Calu3 (cell line): ENCODE measurements around the gene IER5. TPM values are rescaled to one million over a fixed set of nuclear protein-coding genes. Genes with fewer than 3 reads are reported as not detected.

Source experiments
- BruUV-seq: library from RNA; stranded (reverse); fragments of 400-500 nt; replicated peaks from 2 replicates; lab custom pipeline; 2021; lab: Mats Ljungman, UMichigan
- CTCF ChIA-PET: fragments of 300-600 bp; sonication (Branson Sonifier 250); formaldehyde crosslinking; loops from one replicate; lab custom pipeline; 2022; ENCODE audit warnings: antibody characterized with exemption; lab: Charles Lee
- DNase-seq: peaks from one replicate; pipeline ENCODE4 v3.0.0; 2022
- H3K27ac Mint-ChIP-seq: one replicate; pipeline ENCODE4 v1.8.0; 2022; ENCODE audit warnings: mixed read lengths; ENCODE audit not compliant: unreplicated experiment
- H3K27me3 Mint-ChIP-seq: one replicate; pipeline ENCODE4 v1.8.0; 2022; ENCODE audit warnings: mixed read lengths; ENCODE audit not compliant: unreplicated experiment
- H3K36me3 Mint-ChIP-seq: one replicate; pipeline ENCODE4 v1.8.0; 2022; ENCODE audit warnings: mild to moderate bottlenecking, moderate library complexity, mixed read lengths; ENCODE audit not compliant: insufficient read depth, unreplicated experiment
- H3K4me1 Mint-ChIP-seq: one replicate; pipeline ENCODE4 v1.8.0; 2022; ENCODE audit warnings: mild to moderate bottlenecking, low read depth, mixed read lengths; ENCODE audit not compliant: unreplicated experiment
- H3K4me3 Mint-ChIP-seq: one replicate; pipeline ENCODE4 v1.8.0; 2022; ENCODE audit warnings: mild to moderate bottlenecking, low read depth, moderate library complexity, mixed read lengths; ENCODE audit not compliant: unreplicated experiment
- H3K9me3 Mint-ChIP-seq: one replicate; pipeline ENCODE4 v1.8.0; 2022; ENCODE audit warnings: low read depth, mixed read lengths; ENCODE audit not compliant: unreplicated experiment
- intact Hi-C: fragments of 100-400 bp; cut with micrococcal nuclease; formaldehyde crosslinking; loops from one replicate; pipeline ENCODE4 v1.10.0; 2022; ENCODE audit not compliant: unreplicated experiment
- total RNA-seq: library from RNA; stranded (reverse); gene quantifications from 2 replicates; pipeline ENCODE4 v1.2.3, GENCODE V29; 2022
- TF ChIP-seq, protein P1 (sequence below): fragments of 200-600 bp; IDR thresholded peaks from one replicate; pipeline ENCODE4 v1.8.0; 2022; ENCODE audit warnings: antibody characterized with exemption; ENCODE audit not compliant: unreplicated experiment

IER5 gene
- total RNA-seq, 1 experiment from 2014 or later: 11.4 TPM

DNA sequence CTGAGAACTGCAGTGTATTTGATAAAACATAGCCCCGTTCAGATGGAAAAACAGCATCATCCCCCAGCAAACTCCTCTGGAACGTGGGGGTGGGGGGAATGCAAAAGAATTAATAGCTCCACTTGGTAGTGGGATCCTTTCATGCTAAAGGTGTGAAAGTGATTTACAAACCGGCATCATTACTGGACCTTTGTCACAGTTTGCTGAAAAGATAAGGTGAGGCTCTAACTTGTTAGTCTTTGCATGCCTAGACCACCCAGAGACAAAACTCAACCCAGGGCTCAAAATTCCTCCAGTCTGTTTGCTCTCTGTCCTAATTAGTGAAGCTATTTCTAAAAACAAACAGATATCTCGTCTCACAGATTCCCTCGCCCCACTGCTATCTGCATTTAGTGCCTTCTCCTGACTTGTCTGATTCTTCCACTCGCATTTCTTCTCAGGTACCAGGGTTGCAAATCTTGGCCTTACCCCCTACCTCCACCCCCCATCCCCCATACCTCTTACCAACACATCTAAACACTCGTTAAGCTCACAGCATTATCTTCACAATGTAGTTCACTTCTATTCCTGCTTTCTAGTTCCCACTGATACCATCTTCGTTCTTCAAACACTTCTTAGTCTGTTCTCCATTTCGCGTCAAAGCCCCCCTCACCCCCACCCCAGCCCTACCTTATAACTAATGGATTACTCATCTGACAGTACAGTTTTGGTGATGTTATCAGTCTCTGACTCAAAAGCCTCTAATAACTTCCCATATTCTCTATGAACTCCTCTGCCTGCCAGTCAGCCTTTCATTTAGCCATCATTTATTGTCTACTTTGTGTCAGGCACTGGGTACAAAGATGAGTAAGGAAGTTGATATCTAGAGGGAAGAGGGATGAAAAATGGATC, 11.8 kb downstream of the IER5 start:
- CTCF ChIA-PET: interaction anchor here (0.6 to 1.1 kb wide), 2 partner anchors 10 to 42 kb away, joined by 3 read pairs; no protein-coding TSS in a partner anchor
- BruUV-seq: no TSS peak
- H3K27me3 Mint-ChIP-seq: peaks cover 21% of the 10 kb centered on the region

DNA sequence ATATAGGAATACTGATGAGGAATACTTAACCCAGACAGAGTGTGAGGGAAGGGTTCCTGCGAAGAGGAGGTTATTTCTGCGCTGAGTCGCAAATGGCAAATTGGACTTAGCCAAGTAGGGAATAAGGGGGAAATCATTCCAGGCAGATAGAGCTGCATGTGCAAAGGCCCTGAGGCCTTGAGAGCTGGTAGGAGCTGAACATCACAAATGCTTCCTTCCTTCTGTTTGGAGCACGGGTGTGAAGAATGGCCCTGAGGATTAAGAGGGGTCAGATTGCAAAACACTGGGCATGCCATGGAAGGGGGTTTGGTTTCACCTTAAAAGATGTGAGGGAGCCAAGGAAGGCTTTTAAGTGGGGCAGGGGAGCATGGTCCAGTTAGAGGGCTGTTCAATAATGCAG, 12.4 kb downstream of the IER5 start:
- DNase-seq: no peak
- peaks cover 29% of the 10 kb centered on the region for H3K4me1 Mint-ChIP-seq
- H3K36me3 Mint-ChIP-seq: peaks cover 17% of the 10 kb centered on the region
- no TSS peak for BruUV-seq
- H3K27me3 Mint-ChIP-seq: peaks cover 27% of the 10 kb centered on the region
- TF ChIP-seq, protein P1, sequence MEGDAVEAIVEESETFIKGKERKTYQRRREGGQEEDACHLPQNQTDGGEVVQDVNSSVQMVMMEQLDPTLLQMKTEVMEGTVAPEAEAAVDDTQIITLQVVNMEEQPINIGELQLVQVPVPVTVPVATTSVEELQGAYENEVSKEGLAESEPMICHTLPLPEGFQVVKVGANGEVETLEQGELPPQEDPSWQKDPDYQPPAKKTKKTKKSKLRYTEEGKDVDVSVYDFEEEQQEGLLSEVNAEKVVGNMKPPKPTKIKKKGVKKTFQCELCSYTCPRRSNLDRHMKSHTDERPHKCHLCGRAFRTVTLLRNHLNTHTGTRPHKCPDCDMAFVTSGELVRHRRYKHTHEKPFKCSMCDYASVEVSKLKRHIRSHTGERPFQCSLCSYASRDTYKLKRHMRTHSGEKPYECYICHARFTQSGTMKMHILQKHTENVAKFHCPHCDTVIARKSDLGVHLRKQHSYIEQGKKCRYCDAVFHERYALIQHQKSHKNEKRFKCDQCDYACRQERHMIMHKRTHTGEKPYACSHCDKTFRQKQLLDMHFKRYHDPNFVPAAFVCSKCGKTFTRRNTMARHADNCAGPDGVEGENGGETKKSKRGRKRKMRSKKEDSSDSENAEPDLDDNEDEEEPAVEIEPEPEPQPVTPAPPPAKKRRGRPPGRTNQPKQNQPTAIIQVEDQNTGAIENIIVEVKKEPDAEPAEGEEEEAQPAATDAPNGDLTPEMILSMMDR: no peak
- intact Hi-C loops: no loop called here
- CTCF ChIA-PET: interaction anchor here (1.1 kb wide), 1 partner anchor 11 kb away, joined by 3 read pairs; no protein-coding TSS in a partner anchor
- no peaks in the 10 kb centered on the region for H3K9me3 Mint-ChIP-seq
- H3K4me3 Mint-ChIP-seq: no peak overlapping the region
- no peak overlapping the region for H3K27ac Mint-ChIP-seq

More for the DNA sequence above, 11.8 kb downstream of the IER5 start:
- Mint-ChIP-seq H3K27ac (no peak overlapping the region), H3K36me3 (peaks cover 10% of the 10 kb centered on the region), H3K4me3 (no peak overlapping the region), H3K9me3 (no peaks in the 10 kb centered on the region), H3K4me1 (peaks cover 23% of the 10 kb centered on the region)
- intact Hi-C loops: no loop called here
- TF ChIP-seq, protein P1: no peak
- DNase-seq: no peak

DNA sequence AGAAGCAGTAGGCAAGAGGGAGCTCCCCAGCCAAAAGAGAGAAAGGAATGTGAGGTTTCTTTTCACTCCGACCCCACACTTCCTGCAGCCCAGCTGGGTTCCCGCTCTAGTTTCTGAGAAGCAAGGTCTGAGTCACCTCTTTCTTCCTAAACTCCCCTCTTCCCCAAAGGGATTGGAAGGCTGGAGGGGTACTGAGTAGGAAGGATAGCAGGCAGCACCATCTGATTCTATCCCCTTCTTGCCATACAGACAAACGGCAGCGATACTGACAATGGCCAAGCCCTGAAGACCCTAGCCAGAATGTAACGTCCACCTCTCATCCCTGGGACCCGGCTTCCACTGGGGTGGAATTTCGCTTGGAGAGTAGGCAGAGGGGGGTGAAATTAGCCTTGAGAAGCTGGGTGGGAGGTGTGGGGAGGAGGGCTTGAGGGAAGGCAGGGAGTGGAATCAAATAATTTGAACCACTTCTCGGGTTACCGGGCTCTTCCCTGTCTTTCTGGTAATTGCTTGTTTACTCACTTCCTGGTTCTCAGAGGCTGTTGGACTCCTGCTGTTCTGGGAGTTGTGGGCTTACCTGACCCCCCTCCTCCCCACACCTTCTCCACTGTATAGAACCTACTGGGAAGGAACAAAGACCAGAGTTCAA, 13.2 kb downstream of the IER5 start:
- Mint-ChIP-seq H3K4me1 (peaks cover 35% of the 10 kb centered on the region), H3K4me3 (no peak overlapping the region), H3K36me3 (peaks cover 21% of the 10 kb centered on the region), H3K27me3 (peaks cover 35% of the 10 kb centered on the region), H3K27ac (no peak overlapping the region), H3K9me3 (no peaks in the 10 kb centered on the region)
- TF ChIP-seq, protein P1: no peak
- intact Hi-C loops: no loop called here
- no peak for DNase-seq
- CTCF ChIA-PET: interaction anchor here (1.1 kb wide), 1 partner anchor 11 kb away, joined by 3 read pairs; no protein-coding TSS in a partner anchor
- BruUV-seq: no TSS peak

DNA sequence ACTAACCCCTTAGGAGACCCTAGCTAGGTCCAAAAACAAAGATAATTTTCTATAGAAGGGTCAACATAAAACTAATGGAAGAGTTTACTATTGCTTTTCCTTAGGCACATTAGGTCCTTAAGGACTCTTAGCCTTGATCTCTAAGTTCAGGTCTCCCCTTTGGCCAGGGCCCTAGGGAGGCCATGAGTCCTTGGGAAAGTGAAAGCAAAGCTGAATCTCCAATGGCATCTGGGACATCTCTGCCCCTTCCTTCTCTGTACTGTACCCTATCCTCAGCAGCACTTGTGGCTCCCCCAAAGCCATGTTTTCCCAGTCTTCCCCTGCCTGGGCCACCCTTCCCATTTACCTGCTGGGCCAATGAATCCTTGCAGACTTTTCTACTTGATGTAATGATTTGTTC, 14.3 kb downstream of the IER5 start:
- H3K9me3 Mint-ChIP-seq: no peaks in the 10 kb centered on the region
- peaks cover 21% of the 10 kb centered on the region for H3K36me3 Mint-ChIP-seq
- no TSS peak for BruUV-seq
- H3K4me1 Mint-ChIP-seq: peaks cover 42% of the 10 kb centered on the region
- H3K4me3 Mint-ChIP-seq: no peak overlapping the region
- H3K27ac Mint-ChIP-seq: no peak overlapping the region
- TF ChIP-seq, protein P1: no peak
- no peak for DNase-seq
- intact Hi-C loops: no loop called here
- peaks cover 39% of the 10 kb centered on the region for H3K27me3 Mint-ChIP-seq
- CTCF ChIA-PET: interaction anchor here (1.2 kb wide), 1 partner anchor 12 kb away, joined by 4 read pairs; no protein-coding TSS in a partner anchor
